GM23338 (cell line): ENCODE results near the gene PALLD. TPM values are rescaled to one million over a fixed set of nuclear protein-coding genes. Genes with fewer than 3 reads are reported as not detected.

Experiments
- ATAC-seq: fragments of 200-7000 bp; cut with Tn5 transposase; 3 replicates; pipeline ENCODE4 v1.9.1; 2020
- DNase-seq: peaks from one replicate; pipeline ENCODE4 v3.0.0-alpha.2; 2015; ENCODE audit warnings: low spot score
- H2AFZ ChIP-seq: fragments of 200-600 bp; sonication (generic); 2 replicates; pipeline ENCODE4 v1.8.0; 2016; ENCODE audit warnings: antibody characterized with exemption, mild to moderate bottlenecking, moderate library complexity
- H3F3A ChIP-seq: fragments of 200-600 bp; sonication (generic); replicated peaks from 2 replicates; pipeline ENCODE4 v1.8.0; 2017; ENCODE audit warnings: antibody characterized with exemption, mixed run types, low read depth
- H3K27ac ChIP-seq: fragments of 200-600 bp; sonication (generic); 2 replicates; pipeline ENCODE4 v1.6.1; 2016; ENCODE audit warnings: low read depth
- H3K27me3 ChIP-seq: fragments of 200-600 bp; sonication (generic); 2 replicates; pipeline ENCODE4 v1.8.0; 2016; ENCODE audit warnings: mild to moderate bottlenecking, mixed run types, moderate library complexity; ENCODE audit not compliant: insufficient read depth
- H3K36me3 ChIP-seq: fragments of 200-600 bp; sonication (generic); 2 replicates; pipeline ENCODE4 v1.8.0; 2016; ENCODE audit warnings: mild to moderate bottlenecking; ENCODE audit not compliant: insufficient read depth
- H3K4me1 ChIP-seq: fragments of 200-600 bp; sonication (generic); 2 replicates; pipeline ENCODE4 v1.8.0; 2016; ENCODE audit warnings: mild to moderate bottlenecking, moderate library complexity; ENCODE audit not compliant: insufficient read depth
- H3K4me2 ChIP-seq: fragments of 200-600 bp; sonication (generic); 2 replicates; pipeline ENCODE4 v1.7.1; 2017; ENCODE audit warnings: mixed run types
- H3K4me3 ChIP-seq: fragments of 200-600 bp; sonication (generic); 2 replicates; pipeline ENCODE4 v1.6.1; 2016; ENCODE audit warnings: mixed run types
- H3K79me2 ChIP-seq: fragments of 200-600 bp; sonication (generic); replicated peaks from 2 replicates; pipeline ENCODE4 v1.8.0; 2017; ENCODE audit warnings: mild to moderate bottlenecking; ENCODE audit not compliant: insufficient read depth
- H3K9me2 ChIP-seq: fragments of 200-600 bp; sonication (generic); 2 replicates; pipeline ENCODE4 v1.8.0; 2017; ENCODE audit not compliant: insufficient read depth
- H4K20me1 ChIP-seq: fragments of 200-600 bp; sonication (generic); replicated peaks from 2 replicates; pipeline ENCODE4 v1.8.0; 2017; ENCODE audit warnings: mild to moderate bottlenecking; ENCODE audit not compliant: insufficient read depth
- H3K27ac Mint-ChIP-seq: 2 replicates; pipeline ENCODE4 v1.8.0; 2020; ENCODE audit warnings: inconsistent platforms, mild to moderate bottlenecking, moderate library complexity, mixed read lengths
- H3K27me3 Mint-ChIP-seq: 3 replicates; pipeline ENCODE4 v1.8.0; 2022; ENCODE audit warnings: low read depth, mild to moderate bottlenecking, moderate library complexity, mixed read lengths, inconsistent platforms; ENCODE audit not compliant: insufficient read depth, poor library complexity
- H3K36me3 Mint-ChIP-seq: 3 replicates; pipeline ENCODE4 v1.8.0; 2021; ENCODE audit warnings: low read depth, mild to moderate bottlenecking, inconsistent platforms, moderate library complexity, mixed read lengths
- H3K4me1 Mint-ChIP-seq: 3 replicates; pipeline ENCODE4 v1.8.0; 2020; ENCODE audit warnings: mild to moderate bottlenecking, inconsistent platforms, mixed read lengths
- H3K4me3 Mint-ChIP-seq: 3 replicates; pipeline ENCODE4 v1.8.0; 2021; ENCODE audit warnings: moderate library complexity, mild to moderate bottlenecking, inconsistent platforms, mixed read lengths
- H3K9me3 Mint-ChIP-seq: 3 replicates; pipeline ENCODE4 v1.8.0; 2020; ENCODE audit warnings: moderate library complexity, mild to moderate bottlenecking, inconsistent platforms, mixed read lengths
- CREB1 ChIP-seq: fragments of 250-450 bp; sonication (Bioruptor Pico); IDR thresholded peaks from 2 replicates; pipeline ENCODE4 v1.5.0; 2020; ENCODE audit warnings: low read depth, mild to moderate bottlenecking, moderate library complexity
- CTCF ChIP-seq, 2 experiments: fragments of 200-600 bp in 1 of 2; sonication (generic) in 1 of 2; conservative IDR thresholded peaks; 2 replicates each; pipeline versions ENCODE4 v1.5.1 to v1.6.1; 2016 to 2017; ENCODE audit warnings: antibody characterized with exemption in 2 of 2, low read depth in 2 of 2, mild to moderate bottlenecking in 2 of 2, moderate library complexity in 1 of 2
- ETS1 ChIP-seq: IDR thresholded peaks from 2 replicates; pipeline ENCODE4 v1.6.1; 2016; ENCODE audit warnings: antibody characterized with exemption
- EZH2 ChIP-seq: fragments of 200-600 bp; sonication (generic); IDR thresholded peaks from one replicate; pipeline ENCODE4 v1.8.0; 2017; ENCODE audit warnings: antibody characterized with exemption, mild to moderate bottlenecking, low read depth; ENCODE audit not compliant: unreplicated experiment
- EZH2phosphoT487 ChIP-seq: fragments of 200-600 bp; sonication (generic); IDR thresholded peaks from one replicate; pipeline ENCODE4 v1.8.1; 2018; ENCODE audit warnings: antibody characterized with exemption; ENCODE audit not compliant: unreplicated experiment
- JUNB ChIP-seq: IDR thresholded peaks from one replicate; pipeline ENCODE4 v1.6.1; 2016; ENCODE audit warnings: antibody characterized with exemption; ENCODE audit not compliant: unreplicated experiment
- NANOG ChIP-seq: IDR thresholded peaks from 2 replicates; pipeline ENCODE4 v1.6.1; 2016; ENCODE audit warnings: antibody characterized with exemption, borderline replicate concordance
- POLR2AphosphoS5 ChIP-seq: IDR thresholded peaks from 2 replicates; pipeline ENCODE4 v1.6.1; 2016; ENCODE audit warnings: antibody characterized with exemption, low read depth
- REST ChIP-seq: IDR thresholded peaks from one replicate; pipeline ENCODE4 v1.6.1; 2018; ENCODE audit warnings: antibody characterized with exemption; ENCODE audit not compliant: unreplicated experiment
- STAT1 ChIP-seq: IDR thresholded peaks from one replicate; pipeline ENCODE4 v1.6.1; 2016; ENCODE audit warnings: antibody characterized with exemption; ENCODE audit not compliant: unreplicated experiment
- ZNF114 ChIP-seq: fragments of 250-450 bp; sonication (Bioruptor Pico); IDR thresholded peaks from 2 replicates; pipeline ENCODE4 v1.5.0; 2020; ENCODE audit warnings: mild to moderate bottlenecking, moderate library complexity
- ZNF331 ChIP-seq: fragments of 250-450 bp; sonication (Bioruptor Pico); IDR thresholded peaks from 2 replicates; pipeline ENCODE4 v1.5.0; 2020; ENCODE audit warnings: low read depth, mild to moderate bottlenecking, moderate library complexity
- ZNF462 ChIP-seq: fragments of 250-450 bp; sonication (Bioruptor Pico); IDR thresholded peaks from 2 replicates; pipeline ENCODE4 v1.5.0; 2020; ENCODE audit warnings: mild to moderate bottlenecking, moderate library complexity
- polyA plus RNA-seq: library from polyadenylated mRNA; unstranded; fragments of >200 nt; fragmentation: Nextera tagmentation; extraction: Ambion mirVana; gene quantifications from 2 replicates; pipeline ENCODE4 v1.2.1, GENCODE V29; 2016
- total RNA-seq: library from RNA; depleted of rRNA; stranded (reverse); fragments of >200 nt; shearing (Covaris generic); gene quantifications from 2 replicates; pipeline ENCODE4 v1.2.3, GENCODE V29; 2014

PALLD gene
- total and polyA plus RNA-seq, 2 experiments from 2014 or later: 13.1 to 30.2 TPM

- H2AFZ ChIP-seq: no peak overlapping the region
- no peak overlapping the region for H3K4me2 ChIP-seq
- H3F3A ChIP-seq: no peaks in the 10 kb centered on the region
- peaks cover 3% of the 10 kb centered on the region for H3K27me3 Mint-ChIP-seq
- H3K4me3 ChIP-seq: no peak overlapping the region
- H3K36me3 Mint-ChIP-seq: no peaks in the 10 kb centered on the region
- H3K27ac ChIP-seq: no peak overlapping the region
- no peak overlapping the region for H3K27ac Mint-ChIP-seq
- no peaks in the 10 kb centered on the region for H3K9me2 ChIP-seq
- no peak for DNase-seq
- no peaks in the 10 kb centered on the region for H3K4me1 ChIP-seq
- no peak for ATAC-seq
- no peaks in the 10 kb centered on the region for H4K20me1 ChIP-seq
- H3K36me3 ChIP-seq: no peaks in the 10 kb centered on the region
- no peak overlapping the region for H3K4me3 Mint-ChIP-seq
- no peaks in the 10 kb centered on the region for H3K9me3 Mint-ChIP-seq
- no peaks in the 10 kb centered on the region for H3K27me3 ChIP-seq
- H3K79me2 ChIP-seq: no peaks in the 10 kb centered on the region
- TF ChIP-seq EZH2 (no peak), ZNF114 (CRISPR knock-in tag) (no peak), JUNB (no peak), REST (no peak), NANOG (no peak), STAT1 (no peak), POLR2AphosphoS5 (no peak), ETS1 (no peak), ZNF331 (CRISPR knock-in tag) (no peak), ZNF462 (CRISPR knock-in tag) (no peak), CTCF (conservative IDR thresholded peaks at IDR 0.05; ENCODE audit: low read depth in 2 of 2) (no peak), EZH2phosphoT487 (no peak), CREB1 (CRISPR knock-in tag) (no peak)
- H3K4me1 Mint-ChIP-seq: peaks cover 17% of the 10 kb centered on the region
Observed at GRCh38 chr4:168664242-168664891, 167.5 kb downstream of the PALLD start.
